Right lobe of liver (tissue), 6 donors: Measurements from ENCODE around the gene POLR2L. TPM values are rescaled to one million over a fixed set of nuclear protein-coding genes. Genes with fewer than 3 reads are reported as not detected.

Experiments used
- ATAC-seq, 4 donors: fragments of 200-7000 bp; cut with Tn5 transposase; one replicate each; pipeline ENCODE4 v1.9.1; 2020; ENCODE audit warnings: mild to moderate bottlenecking in 4 of 4, moderate library complexity in 4 of 4
- DNase-seq, 3 donors: peaks; one replicate each; pipeline ENCODE4 v3.0.0-alpha.2; 2020
- H3K27ac ChIP-seq, 3 donors: fragments of 200-600 bp; one replicate each; pipeline ENCODE4 v1.8.0; 2022
- H3K27me3 ChIP-seq, 2 donors: fragments of 200-600 bp; one replicate each; pipeline ENCODE4 v1.8.0; 2022
- H3K36me3 ChIP-seq, 4 donors: fragments of 200-600 bp; sonication (generic) in 1 of 4; one replicate each; pipeline versions ENCODE4 v1.5.1 to v1.8.0; 2017 to 2022; ENCODE audit warnings: control low read depth in 1 of 4
- H3K4me1 ChIP-seq, 4 donors: fragments of 200-600 bp; sonication (generic) in 1 of 4; one replicate each; pipeline versions ENCODE4 v1.5.1 to v1.8.0; 2017 to 2022; ENCODE audit warnings: control low read depth in 1 of 4
- H3K4me3 ChIP-seq, 3 donors: fragments of 200-600 bp; one replicate each; pipeline ENCODE4 v1.8.0; 2022
- H3K9me3 ChIP-seq, 4 donors: fragments of 200-600 bp; sonication (generic) in 1 of 4; one replicate each; pipeline versions ENCODE4 v1.5.1 to v1.8.0; 2017 to 2022; ENCODE audit warnings: control low read depth in 1 of 4
- POLR2A ChIP-seq: fragments of 450-650 bp; IDR thresholded peaks from one replicate; pipeline ENCODE4 v1.6.1; 2017; ENCODE audit warnings: antibody characterized with exemption, mild to moderate bottlenecking
- WGBS: methylation state at CpG from one replicate; pipeline ENCODE4 v1.1.6; 2018; ENCODE audit warnings: low coverage, low lambda C conversion rate; ENCODE audit not compliant: insufficient coverage; ENCODE audit errors: missing lambda C conversion rate; 5-methylcytosine and 5-hydroxymethylcytosine counted together
- intact Hi-C, 2 donors: fragments of 100-400 bp; cut with DNase I; formaldehyde crosslinking; loops; one replicate each; pipeline versions ENCODE4 v1.11.2 to v1.14.1; 2022
- total RNA-seq, 6 experiments: library from RNA; depleted of rRNA in 2 of 6; stranded (reverse); fragments of >200 nt in 2 of 6; fragmentation: NEBNext Ultra II Directional in 3 of 6; extraction: Animal tissue kit (Norgen Biotek cat#: 25700) in 3 of 6; gene quantifications; one replicate each; pipeline versions ENCODE4 v1.1.0 to v1.2.4, GENCODE V29; 2016 to 2023
- TF ChIP-seq, protein P1 (sequence below), 4 donors: fragments of 200-600 bp in 3 of 4; fragments of 450-650 bp in 1 of 4; IDR thresholded peaks; one replicate each; pipeline versions ENCODE4 v1.5.1 to v1.8.0; 2016 to 2022; ENCODE audit warnings: antibody characterized with exemption in 4 of 4, mild to moderate bottlenecking in 2 of 4
- donor health status: DM: no; HTN: yes; CAD: no.
- donor health status: DM: no; HTN: no; CAD: no.
- donor health status: DM: no; HTN: no; CAD: no.
- donor health status: DM: no; HTN: yes; CAD: no.
- donor health status: DM: no; HTN: yes; CAD: no.

POLR2L gene
- total RNA-seq, 6 experiments from 2014 or later, result 34.5 to 88.1 (median 72.9) TPM

DNA sequence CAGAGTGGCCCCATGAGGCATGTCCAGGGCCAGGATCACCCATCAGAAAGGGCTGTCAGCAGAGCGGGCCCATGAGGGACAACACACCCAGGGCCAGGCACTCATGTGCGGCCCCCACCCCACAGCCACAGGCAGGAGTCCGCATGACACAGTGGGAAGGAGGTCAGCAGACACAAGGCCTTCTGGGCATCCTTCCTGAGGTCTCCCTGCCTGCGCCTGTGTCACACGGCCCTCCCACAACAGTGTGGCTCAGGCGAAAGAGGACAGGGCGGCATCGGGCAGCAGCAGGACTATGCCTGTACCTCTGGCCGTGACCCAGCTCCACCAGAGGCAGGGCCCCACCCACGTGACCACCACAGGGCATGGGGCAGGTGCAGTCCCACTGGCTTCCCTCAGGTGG lies 41.2 kb upstream of the POLR2L start:
- H3K27me3 ChIP-seq, result no peaks in the 10 kb centered on the region
- H3K4me3 ChIP-seq, result no peak overlapping the region
- no peak for DNase-seq
- peaks cover 0 to 7% (median 0%) of the 10 kb centered on the region in 4 donors for H3K36me3 ChIP-seq
- no CpG with 5 or more reads among the region's 10 CpGs for WGBS
- TF ChIP-seq, protein P1, sequence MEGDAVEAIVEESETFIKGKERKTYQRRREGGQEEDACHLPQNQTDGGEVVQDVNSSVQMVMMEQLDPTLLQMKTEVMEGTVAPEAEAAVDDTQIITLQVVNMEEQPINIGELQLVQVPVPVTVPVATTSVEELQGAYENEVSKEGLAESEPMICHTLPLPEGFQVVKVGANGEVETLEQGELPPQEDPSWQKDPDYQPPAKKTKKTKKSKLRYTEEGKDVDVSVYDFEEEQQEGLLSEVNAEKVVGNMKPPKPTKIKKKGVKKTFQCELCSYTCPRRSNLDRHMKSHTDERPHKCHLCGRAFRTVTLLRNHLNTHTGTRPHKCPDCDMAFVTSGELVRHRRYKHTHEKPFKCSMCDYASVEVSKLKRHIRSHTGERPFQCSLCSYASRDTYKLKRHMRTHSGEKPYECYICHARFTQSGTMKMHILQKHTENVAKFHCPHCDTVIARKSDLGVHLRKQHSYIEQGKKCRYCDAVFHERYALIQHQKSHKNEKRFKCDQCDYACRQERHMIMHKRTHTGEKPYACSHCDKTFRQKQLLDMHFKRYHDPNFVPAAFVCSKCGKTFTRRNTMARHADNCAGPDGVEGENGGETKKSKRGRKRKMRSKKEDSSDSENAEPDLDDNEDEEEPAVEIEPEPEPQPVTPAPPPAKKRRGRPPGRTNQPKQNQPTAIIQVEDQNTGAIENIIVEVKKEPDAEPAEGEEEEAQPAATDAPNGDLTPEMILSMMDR (IDR thresholded peaks at IDR 0.05), result no peak
- H3K4me1 ChIP-seq, result no peaks in the 10 kb centered on the region
- intact Hi-C loops, result no loop called here
- no peaks in the 10 kb centered on the region for H3K9me3 ChIP-seq
- no peak overlapping the region for H3K27ac ChIP-seq
- ATAC-seq, result no peak

DNA sequence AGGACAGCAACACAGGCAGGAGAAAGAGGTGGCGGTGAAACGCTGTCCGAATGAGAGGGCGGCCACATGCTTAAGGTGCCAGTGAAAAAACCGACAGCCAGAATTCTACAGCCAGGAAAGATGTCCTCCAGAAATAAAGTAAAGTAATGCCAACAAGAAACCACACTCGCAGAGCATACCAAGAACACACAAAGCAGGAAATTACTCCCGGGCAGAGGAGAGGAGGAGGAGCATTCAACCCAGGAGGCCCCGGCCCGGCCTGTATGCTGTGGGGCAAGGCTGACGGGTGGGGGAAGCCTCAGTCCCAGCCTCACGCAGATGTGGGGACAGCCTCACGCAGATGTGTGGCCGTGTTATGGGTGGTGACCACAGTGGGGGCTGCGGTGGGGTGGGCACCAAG lies 40.3 kb upstream of the POLR2L start:
- no peak for ATAC-seq
- H3K4me1 ChIP-seq, result no peaks in the 10 kb centered on the region
- no peak for DNase-seq
- no peaks in the 10 kb centered on the region for H3K9me3 ChIP-seq
- H3K4me3 ChIP-seq, result no peak overlapping the region
- peaks cover 0 to 7% (median 0%) of the 10 kb centered on the region in 4 donors for H3K36me3 ChIP-seq
- TF ChIP-seq POLR2A, result no peak
- TF ChIP-seq, protein P1 (IDR thresholded peaks at IDR 0.05), result no peak
- H3K27ac ChIP-seq, result no peak overlapping the region
- intact Hi-C loops, result no loop called here
- H3K27me3 ChIP-seq, result no peaks in the 10 kb centered on the region
- WGBS, result 91% methylated on average over 6 of the region's 14 CpGs

DNA sequence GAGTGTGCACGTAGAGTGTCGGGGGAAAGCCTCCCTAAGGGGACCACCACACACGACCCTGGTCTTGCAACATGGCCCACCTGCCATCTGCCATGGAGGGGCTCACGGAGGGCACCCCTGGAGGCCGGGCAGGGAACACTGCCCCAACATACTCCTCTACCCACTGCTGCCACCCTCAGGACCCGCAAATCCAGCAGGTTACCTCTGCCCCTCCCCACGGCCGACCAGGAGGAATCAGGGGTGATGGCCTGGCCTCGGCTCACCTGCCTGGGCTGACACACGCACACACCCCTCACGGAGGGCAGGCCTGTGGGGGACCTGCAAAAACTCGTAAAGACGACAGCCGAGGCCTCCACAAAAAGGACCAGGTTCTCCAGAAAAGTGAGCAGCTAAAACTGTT lies 38.1 kb upstream of the POLR2L start:
- 100% methylated on average over 3 of the region's 14 CpGs for WGBS
- ATAC-seq, result no peak
- Histone ChIP-seq H3K27me3 (no peaks in the 10 kb centered on the region), H3K9me3 (no peaks in the 10 kb centered on the region), H3K4me1 (no peaks in the 10 kb centered on the region), H3K27ac (no peak overlapping the region), H3K36me3 (peaks cover 0 to 7% (median 0%) of the 10 kb centered on the region in 4 donors), H3K4me3 (no peak overlapping the region)
- intact Hi-C loops, result no loop called here
- TF ChIP-seq POLR2A, result no peak
- TF ChIP-seq, protein P1 (IDR thresholded peaks at IDR 0.05), result no peak
- no peak for DNase-seq

DNA sequence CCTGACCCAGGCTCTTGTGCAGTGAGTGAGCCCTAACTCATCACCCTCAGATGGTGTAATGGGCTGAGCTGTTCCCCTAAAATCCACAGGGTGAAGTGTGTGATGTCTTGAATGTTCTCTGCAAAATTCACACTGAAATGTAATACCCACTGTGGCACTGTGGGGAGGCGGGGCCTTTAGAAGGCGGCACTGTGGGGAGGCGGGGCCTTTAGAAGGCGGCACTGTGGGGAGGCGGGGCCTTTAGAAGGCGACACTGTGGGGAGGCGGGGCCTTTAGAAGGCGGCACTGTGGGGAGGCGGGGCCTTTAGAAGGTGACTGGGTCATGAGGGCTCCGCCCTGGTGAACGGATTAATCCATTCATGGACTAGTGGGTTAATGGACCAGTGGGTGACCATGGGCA lies 35.2 kb upstream of the POLR2L start:
- H3K4me3 ChIP-seq, result no peak overlapping the region
- WGBS, result 86% methylated on average over 7 of the region's 11 CpGs
- no peak for TF ChIP-seq POLR2A
- TF ChIP-seq, protein P1 (IDR thresholded peaks at IDR 0.05), result no peak
- no peaks in the 10 kb centered on the region for H3K4me1 ChIP-seq
- H3K27me3 ChIP-seq, result no peaks in the 10 kb centered on the region
- DNase-seq (peak in 1 of 3 donors; percentile 65), ATAC-seq (peak in 1 of 4 donors; percentile 45)
- no peak overlapping the region for H3K27ac ChIP-seq
- intact Hi-C loops, result no loop called here
- H3K9me3 ChIP-seq, result no peaks in the 10 kb centered on the region
- H3K36me3 ChIP-seq, result peaks cover 0 to 7% (median 0%) of the 10 kb centered on the region in 4 donors

DNA sequence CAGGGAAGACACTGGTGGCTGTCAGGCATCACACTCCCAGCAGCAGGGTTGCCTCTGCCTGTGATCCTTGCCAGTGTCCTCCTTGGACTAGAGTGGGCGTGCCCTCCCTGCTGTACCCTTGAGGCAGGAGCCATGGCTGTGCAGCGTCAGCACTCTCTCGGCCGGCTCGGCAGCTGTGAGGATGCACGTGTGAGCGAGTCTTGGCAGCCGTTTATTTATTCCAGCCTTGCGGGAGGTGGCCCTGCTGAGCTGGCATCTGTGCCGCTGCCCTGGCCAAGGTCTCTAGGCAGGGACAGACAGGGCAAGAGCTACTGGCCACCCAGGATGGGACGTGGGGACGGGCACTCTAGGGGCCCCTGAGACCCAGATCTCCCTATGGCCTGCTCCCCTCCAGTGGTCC lies 34.2 kb upstream of the POLR2L start:
- WGBS, result no CpG with 5 or more reads among the region's 12 CpGs
- H3K4me3 ChIP-seq, result no peak overlapping the region
- H3K27ac ChIP-seq, result no peak overlapping the region
- DNase-seq, result peak; percentile 66 to 87 (median 84)
- H3K27me3 ChIP-seq, result no peaks in the 10 kb centered on the region
- peaks cover 0 to under 1% (median 0%) of the 10 kb centered on the region in 4 donors for H3K36me3 ChIP-seq
- ATAC-seq, result peak; percentile 67 to 95 (median 84)
- no peak for TF ChIP-seq POLR2A
- TF ChIP-seq, protein P1 (IDR thresholded peaks at IDR 0.05), result no peak
- no peaks in the 10 kb centered on the region for H3K4me1 ChIP-seq
- intact Hi-C loops, result no loop called here
- no peaks in the 10 kb centered on the region for H3K9me3 ChIP-seq
